ENCODE measurements around the gene CAMTA1. TPM values are rescaled to one million over a fixed set of nuclear protein-coding genes. Genes with fewer than 3 reads are reported as not detected.

Gene CAMTA1
- total RNA-seq, 1 experiment from 2014 or later, result 69.5 TPM

DNA sequence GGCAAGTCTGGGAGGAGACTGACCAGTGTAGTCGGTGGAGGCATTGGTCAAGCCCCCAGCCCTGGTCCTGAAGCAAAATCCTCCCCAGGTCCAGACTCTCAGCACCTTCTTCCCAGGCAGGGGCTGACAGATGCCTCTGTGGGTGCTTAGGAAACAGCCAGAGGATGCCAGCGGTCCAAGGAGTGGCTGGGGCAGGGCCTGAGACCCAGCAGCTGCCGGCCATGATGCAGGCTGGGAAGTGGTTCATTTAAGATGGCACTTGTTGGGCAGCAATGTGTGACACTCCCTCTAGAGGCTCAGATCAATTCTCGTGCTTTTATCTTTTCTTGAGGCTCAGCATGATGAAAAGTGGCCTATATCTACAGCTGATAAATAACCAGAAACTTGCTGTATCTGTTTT is 820.8 kb downstream of the CAMTA1 start:
- no TSS peak for BruUV-seq (replicated peaks)
- no peak overlapping the region for H3K9ac ChIP-seq (ENCODE audit: low read length)
- TF ChIP-seq, protein P1, sequence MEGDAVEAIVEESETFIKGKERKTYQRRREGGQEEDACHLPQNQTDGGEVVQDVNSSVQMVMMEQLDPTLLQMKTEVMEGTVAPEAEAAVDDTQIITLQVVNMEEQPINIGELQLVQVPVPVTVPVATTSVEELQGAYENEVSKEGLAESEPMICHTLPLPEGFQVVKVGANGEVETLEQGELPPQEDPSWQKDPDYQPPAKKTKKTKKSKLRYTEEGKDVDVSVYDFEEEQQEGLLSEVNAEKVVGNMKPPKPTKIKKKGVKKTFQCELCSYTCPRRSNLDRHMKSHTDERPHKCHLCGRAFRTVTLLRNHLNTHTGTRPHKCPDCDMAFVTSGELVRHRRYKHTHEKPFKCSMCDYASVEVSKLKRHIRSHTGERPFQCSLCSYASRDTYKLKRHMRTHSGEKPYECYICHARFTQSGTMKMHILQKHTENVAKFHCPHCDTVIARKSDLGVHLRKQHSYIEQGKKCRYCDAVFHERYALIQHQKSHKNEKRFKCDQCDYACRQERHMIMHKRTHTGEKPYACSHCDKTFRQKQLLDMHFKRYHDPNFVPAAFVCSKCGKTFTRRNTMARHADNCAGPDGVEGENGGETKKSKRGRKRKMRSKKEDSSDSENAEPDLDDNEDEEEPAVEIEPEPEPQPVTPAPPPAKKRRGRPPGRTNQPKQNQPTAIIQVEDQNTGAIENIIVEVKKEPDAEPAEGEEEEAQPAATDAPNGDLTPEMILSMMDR (IDR thresholded peaks at IDR 0.05 in 2 of 3, conservative IDR thresholded peaks at IDR 0.05 in 1 of 3; ENCODE audit: borderline replicate concordance in 1 of 3, insufficient read depth in 1 of 3, low read depth in 2 of 3, low read length in 2 of 3), result 0 out of 6 replicates have a peak, but pooled peaks of 2 of the 3 experiments have one; percentile 9 to 12
- TF ChIP-seq, protein P2, sequence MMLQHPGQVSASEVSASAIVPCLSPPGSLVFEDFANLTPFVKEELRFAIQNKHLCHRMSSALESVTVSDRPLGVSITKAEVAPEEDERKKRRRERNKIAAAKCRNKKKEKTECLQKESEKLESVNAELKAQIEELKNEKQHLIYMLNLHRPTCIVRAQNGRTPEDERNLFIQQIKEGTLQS (IDR thresholded peaks at IDR 0.05), result no peak
- TF ChIP-seq CBX3 (IDR thresholded peaks at IDR 0.05; ENCODE audit: low read depth), result no peak
- no peak overlapping the region for H2AFZ ChIP-seq (ENCODE audit: low read depth, low read length, poor library complexity, severe bottlenecking)
- H3K4me2 ChIP-seq (ENCODE audit: low read length), result no peak overlapping the region
- H4K20me1 ChIP-seq (ENCODE audit: insufficient read depth), result no peaks in the 10 kb centered on the region
- H3K9me3 ChIP-seq (ENCODE audit: control insufficient read depth in 1 of 2, insufficient read depth in 1 of 2, low read depth in 1 of 2, low read length in 2 of 2), result no peaks in the 10 kb centered on the region
- DNase-seq (ENCODE audit: low read depth, low spot score) (no peak), ATAC-seq (peak; percentile 47; the same call in 1 of the 2 replicates)
- no peaks in the 10 kb centered on the region for H3K9me2 ChIP-seq (ENCODE audit: insufficient read depth)
- no peaks in the 10 kb centered on the region for H3K4me1 ChIP-seq (ENCODE audit: control insufficient read depth in 1 of 2, insufficient read depth in 2 of 2, low read length in 2 of 2)
- no peak overlapping the region for H3K4me3 ChIP-seq (replicated peaks in 1 of 2; ENCODE audit: low read depth in 1 of 2, low read length in 2 of 2)
- H3K27ac ChIP-seq (ENCODE audit: low read depth, low read length), result no peak overlapping the region
- no peaks in the 10 kb centered on the region for H3K36me3 ChIP-seq (ENCODE audit: control insufficient read depth in 1 of 2, insufficient read depth in 2 of 2, low read length in 2 of 2)
- RAD21 ChIA-PET (ENCODE audit: low non-redundant PET in 1 of 2, low total read pairs in 2 of 2, uncharacterized antibody in 2 of 2, unreplicated experiment in 2 of 2), result no interaction called here
- H3K79me2 ChIP-seq (ENCODE audit: insufficient read depth, low read length), result no peaks in the 10 kb centered on the region
- intact Hi-C loops (cut with micrococcal nuclease), result no loop called here
- H3K27me3 ChIP-seq (ENCODE audit: insufficient read depth, low read length), result 0 out of 2 replicates have a peak, but pooled peaks cover 4% of the 10 kb centered on the region
- POLR2A ChIA-PET, result no interaction called here
- CTCF ChIA-PET, result no interaction called here

DNA sequence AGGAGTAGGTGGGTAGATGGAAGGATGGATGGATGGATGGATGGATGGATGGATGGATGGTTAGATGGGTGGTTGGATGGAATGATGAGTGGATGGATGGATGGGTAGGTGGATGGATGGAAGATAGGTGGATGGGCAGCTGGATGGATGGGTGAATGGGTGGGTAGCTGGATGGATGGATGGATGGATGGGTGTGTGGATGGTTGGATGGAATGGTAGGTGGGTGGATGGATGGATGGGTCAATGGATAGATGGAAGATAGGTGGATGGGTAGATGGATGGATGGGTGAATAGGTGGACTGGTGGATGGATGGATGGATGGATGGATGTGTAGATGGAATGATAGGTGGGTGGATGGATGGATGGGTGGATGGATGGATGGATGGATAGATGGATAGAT is 821.8 kb downstream of the CAMTA1 start:
- TF ChIP-seq SRF (IDR thresholded peaks at IDR 0.05; ENCODE audit: low read depth) (no peak), TCF7L2 (IDR thresholded peaks at IDR 0.05; ENCODE audit: borderline replicate concordance, extremely low read depth, insufficient read depth, insufficient read length) (no peak), CBX3 (IDR thresholded peaks at IDR 0.05; ENCODE audit: low read depth) (no peak)
- TF ChIP-seq, protein P3, sequence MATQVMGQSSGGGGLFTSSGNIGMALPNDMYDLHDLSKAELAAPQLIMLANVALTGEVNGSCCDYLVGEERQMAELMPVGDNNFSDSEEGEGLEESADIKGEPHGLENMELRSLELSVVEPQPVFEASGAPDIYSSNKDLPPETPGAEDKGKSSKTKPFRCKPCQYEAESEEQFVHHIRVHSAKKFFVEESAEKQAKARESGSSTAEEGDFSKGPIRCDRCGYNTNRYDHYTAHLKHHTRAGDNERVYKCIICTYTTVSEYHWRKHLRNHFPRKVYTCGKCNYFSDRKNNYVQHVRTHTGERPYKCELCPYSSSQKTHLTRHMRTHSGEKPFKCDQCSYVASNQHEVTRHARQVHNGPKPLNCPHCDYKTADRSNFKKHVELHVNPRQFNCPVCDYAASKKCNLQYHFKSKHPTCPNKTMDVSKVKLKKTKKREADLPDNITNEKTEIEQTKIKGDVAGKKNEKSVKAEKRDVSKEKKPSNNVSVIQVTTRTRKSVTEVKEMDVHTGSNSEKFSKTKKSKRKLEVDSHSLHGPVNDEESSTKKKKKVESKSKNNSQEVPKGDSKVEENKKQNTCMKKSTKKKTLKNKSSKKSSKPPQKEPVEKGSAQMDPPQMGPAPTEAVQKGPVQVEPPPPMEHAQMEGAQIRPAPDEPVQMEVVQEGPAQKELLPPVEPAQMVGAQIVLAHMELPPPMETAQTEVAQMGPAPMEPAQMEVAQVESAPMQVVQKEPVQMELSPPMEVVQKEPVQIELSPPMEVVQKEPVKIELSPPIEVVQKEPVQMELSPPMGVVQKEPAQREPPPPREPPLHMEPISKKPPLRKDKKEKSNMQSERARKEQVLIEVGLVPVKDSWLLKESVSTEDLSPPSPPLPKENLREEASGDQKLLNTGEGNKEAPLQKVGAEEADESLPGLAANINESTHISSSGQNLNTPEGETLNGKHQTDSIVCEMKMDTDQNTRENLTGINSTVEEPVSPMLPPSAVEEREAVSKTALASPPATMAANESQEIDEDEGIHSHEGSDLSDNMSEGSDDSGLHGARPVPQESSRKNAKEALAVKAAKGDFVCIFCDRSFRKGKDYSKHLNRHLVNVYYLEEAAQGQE (IDR thresholded peaks at IDR 0.05; ENCODE audit: low read depth), result no peak
- no peak overlapping the region for H3K4me3 ChIP-seq (replicated peaks in 1 of 2; ENCODE audit: low read depth in 1 of 2, low read length in 2 of 2)
- H3K9me3 ChIP-seq (ENCODE audit: control insufficient read depth in 1 of 2, insufficient read depth in 1 of 2, low read depth in 1 of 2, low read length in 2 of 2), result no peaks in the 10 kb centered on the region
- ATAC-seq (no peak), DNase-seq (ENCODE audit: low read depth, low spot score) (no peak)
- no peaks in the 10 kb centered on the region for H3K9me2 ChIP-seq (ENCODE audit: insufficient read depth)
- no peaks in the 10 kb centered on the region for H3K79me2 ChIP-seq (ENCODE audit: insufficient read depth, low read length)
- no peaks in the 10 kb centered on the region for H3K36me3 ChIP-seq (ENCODE audit: control insufficient read depth in 1 of 2, insufficient read depth in 2 of 2, low read length in 2 of 2)
- ChIA-PET POLR2A (no interaction called here), CTCF (no interaction called here), RAD21 (ENCODE audit: low non-redundant PET in 1 of 2, low total read pairs in 2 of 2, uncharacterized antibody in 2 of 2, unreplicated experiment in 2 of 2) (no interaction called here)
- no peaks in the 10 kb centered on the region for H4K20me1 ChIP-seq (ENCODE audit: insufficient read depth)
- H3K9ac ChIP-seq (ENCODE audit: low read length), result no peak overlapping the region
- H3K27ac ChIP-seq (ENCODE audit: low read depth, low read length), result no peak overlapping the region
- H3K4me2 ChIP-seq (ENCODE audit: low read length), result no peak overlapping the region
- H3K27me3 ChIP-seq (ENCODE audit: insufficient read depth, low read length), result 0 out of 2 replicates have a peak, but pooled peaks cover 4% of the 10 kb centered on the region
- H2AFZ ChIP-seq (ENCODE audit: low read depth, low read length, poor library complexity, severe bottlenecking), result no peak overlapping the region
- H3K4me1 ChIP-seq (ENCODE audit: control insufficient read depth in 1 of 2, insufficient read depth in 2 of 2, low read length in 2 of 2), result no peaks in the 10 kb centered on the region
- BruUV-seq (replicated peaks), result no TSS peak
- intact Hi-C loops (cut with micrococcal nuclease), result no loop called here

All from HCT116 (cell line).